Suprapubic skin (tissue), 3 donors: ENCODE measurements around the gene ART1.
"Not testable (repeated sequence)": the region's sequence is repeated elsewhere in the genome, so short reads cannot be mapped to it uniquely, and the experiment has no call there.

ENCODE experiments used
- EP300 ChIP-seq: sonication (generic); formaldehyde crosslinking; IDR thresholded peaks from one replicate; pipeline ENCODE4 v1.6.1; 2017; ENCODE audit warnings: antibody characterized with exemption
- TF ChIP-seq, protein P1 (sequence below), 2 donors: fragments of 200-600 bp in 1 of 2; fragments of 450-650 bp in 1 of 2; sonication (generic) in 1 of 2; IDR thresholded peaks; one replicate each; pipeline ENCODE4 v1.5.1; 2016 to 2019; ENCODE audit warnings: antibody characterized with exemption in 2 of 2, mild to moderate bottlenecking in 1 of 2, moderate library complexity in 1 of 2

- not testable (repeated sequence) for TF ChIP-seq EP300
- TF ChIP-seq, protein P1, sequence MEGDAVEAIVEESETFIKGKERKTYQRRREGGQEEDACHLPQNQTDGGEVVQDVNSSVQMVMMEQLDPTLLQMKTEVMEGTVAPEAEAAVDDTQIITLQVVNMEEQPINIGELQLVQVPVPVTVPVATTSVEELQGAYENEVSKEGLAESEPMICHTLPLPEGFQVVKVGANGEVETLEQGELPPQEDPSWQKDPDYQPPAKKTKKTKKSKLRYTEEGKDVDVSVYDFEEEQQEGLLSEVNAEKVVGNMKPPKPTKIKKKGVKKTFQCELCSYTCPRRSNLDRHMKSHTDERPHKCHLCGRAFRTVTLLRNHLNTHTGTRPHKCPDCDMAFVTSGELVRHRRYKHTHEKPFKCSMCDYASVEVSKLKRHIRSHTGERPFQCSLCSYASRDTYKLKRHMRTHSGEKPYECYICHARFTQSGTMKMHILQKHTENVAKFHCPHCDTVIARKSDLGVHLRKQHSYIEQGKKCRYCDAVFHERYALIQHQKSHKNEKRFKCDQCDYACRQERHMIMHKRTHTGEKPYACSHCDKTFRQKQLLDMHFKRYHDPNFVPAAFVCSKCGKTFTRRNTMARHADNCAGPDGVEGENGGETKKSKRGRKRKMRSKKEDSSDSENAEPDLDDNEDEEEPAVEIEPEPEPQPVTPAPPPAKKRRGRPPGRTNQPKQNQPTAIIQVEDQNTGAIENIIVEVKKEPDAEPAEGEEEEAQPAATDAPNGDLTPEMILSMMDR (IDR thresholded peaks at IDR 0.05) = not testable (repeated sequence)
Measured at GRCh38 chr11:3600201-3600600, 44.7 kb upstream of the ART1 start.
